B cell (primary cell): ENCODE results near the gene EFCAB10. TPM values are rescaled to one million over a fixed set of nuclear protein-coding genes. Genes with fewer than 3 reads are reported as not detected.
A peak's percentile ranks its signal among the peaks of the same experiment; 100 is the strongest.

Source experiments
- ATAC-seq: fragments of 200-7000 bp; cut with Tn5 transposase; one replicate; pipeline ENCODE4 v1.10.0; 2021; ENCODE audit warnings: low read depth, mild to moderate bottlenecking, moderate number of reproducible peaks, moderate library complexity
- CTCF ChIA-PET: fragments of 350-600 bp; sonication (Branson Sonifier 250); formaldehyde crosslinking; loops from one replicate; lab custom pipeline; 2021; ENCODE audit warnings: antibody characterized with exemption, inconsistent platforms; lab: Charles Lee
- POLR2A ChIA-PET: fragments of 350-600 bp; sonication (Branson Sonifier 250); formaldehyde crosslinking; loops from one replicate; lab custom pipeline; 2021; ENCODE audit warnings: antibody characterized with exemption; lab: Charles Lee
- DNase-seq: peaks from one replicate; pipeline ENCODE4 v3.0.0; 2013
- H2AFZ ChIP-seq: 2 replicates; pipeline ENCODE4 v1.6.1; 2012; ENCODE audit warnings: mild to moderate bottlenecking, low read depth, low read length; ENCODE audit not compliant: insufficient read depth, poor library complexity, severe bottlenecking
- H3K27ac ChIP-seq, 2 donors: 1 replicate in 1 of 2; 2 replicates in 1 of 2; pipeline ENCODE4 v1.5.1; 2012 to 2013; ENCODE audit warnings: low read length in 2 of 2, mild to moderate bottlenecking in 2 of 2, moderate library complexity in 1 of 2
- H3K27me3 ChIP-seq, 4 experiments: fragments of 200-600 bp in 1 of 4; sonication (generic) in 1 of 4; replicated peaks in 1 of 4; 1 replicate in 2 of 4; 2 replicates in 2 of 4; pipeline versions ENCODE4 v1.6.1 to v1.7.0; 2013 to 2016; ENCODE audit warnings: low read length in 3 of 4, mild to moderate bottlenecking in 2 of 4, mixed read lengths in 1 of 4, moderate library complexity in 1 of 4; ENCODE audit not compliant: insufficient read depth in 4 of 4, control insufficient read depth in 3 of 4; ENCODE audit errors: control extremely low read depth in 1 of 4
- H3K36me3 ChIP-seq, 2 experiments: replicated peaks in 1 of 2; 1 replicate in 1 of 2; 2 replicates in 1 of 2; pipeline versions ENCODE4 v1.6.1 to v1.7.1; 2013; ENCODE audit warnings: low read length in 1 of 2; ENCODE audit not compliant: insufficient read depth in 2 of 2, control insufficient read depth in 1 of 2; ENCODE audit errors: control extremely low read depth in 1 of 2, extremely low read depth in 1 of 2
- H3K4me1 ChIP-seq, 2 donors: fragments of 200-600 bp in 1 of 2; sonication (generic) in 1 of 2; 1 replicate in 1 of 2; 2 replicates in 1 of 2; pipeline versions ENCODE4 v1.5.1 to v1.6.1; 2013 to 2017; ENCODE audit warnings: low read length in 2 of 2; ENCODE audit not compliant: control insufficient read depth in 2 of 2, insufficient read depth in 2 of 2
- H3K4me2 ChIP-seq: replicated peaks from 2 replicates; pipeline ENCODE3; 2012; ENCODE audit warnings: mild to moderate bottlenecking, low read depth, low read length; ENCODE audit not compliant: poor library complexity, severe bottlenecking
- H3K4me3 ChIP-seq, 5 experiments: fragments of 200-600 bp in 1 of 5; sonication (generic) in 1 of 5; 1 replicate in 3 of 5; 2 replicates in 2 of 5; pipeline versions ENCODE4 v1.5.1 to v1.7.0; 2011 to 2016; ENCODE audit warnings: low read length in 4 of 5, mild to moderate bottlenecking in 4 of 5, low read depth in 2 of 5, control low read depth in 1 of 5, moderate library complexity in 1 of 5; ENCODE audit not compliant: insufficient read depth in 1 of 5; ENCODE audit errors: control extremely low read depth in 1 of 5, extremely low read depth in 1 of 5
- H3K79me2 ChIP-seq: fragments of 200-600 bp; sonication (generic); one replicate; pipeline ENCODE4 v1.6.0; 2016; ENCODE audit warnings: low read length; ENCODE audit not compliant: control insufficient read depth, insufficient read depth
- H3K9ac ChIP-seq: fragments of 200-600 bp; sonication (generic); 2 replicates; pipeline ENCODE4 v1.6.1; 2017; ENCODE audit warnings: mild to moderate bottlenecking, low read length, moderate library complexity
- H3K9me3 ChIP-seq, 3 donors: one replicate each; pipeline versions ENCODE4 v1.6.1 to v1.7.1; 2013; ENCODE audit warnings: low read length in 2 of 3; ENCODE audit not compliant: control insufficient read depth in 2 of 3, insufficient read depth in 1 of 3; ENCODE audit errors: control extremely low read depth in 1 of 3
- H4K20me1 ChIP-seq: 2 replicates; pipeline ENCODE4 v1.6.0; 2012; ENCODE audit warnings: mild to moderate bottlenecking, low read length; ENCODE audit not compliant: insufficient read depth, control insufficient read depth, poor library complexity, severe bottlenecking
- H3K27ac Mint-ChIP-seq: one replicate; pipeline ENCODE4 v1.8.0; 2021; ENCODE audit warnings: mixed read lengths
- H3K27me3 Mint-ChIP-seq: one replicate; pipeline ENCODE4 v1.8.0; 2021; ENCODE audit warnings: mixed read lengths
- H3K4me1 Mint-ChIP-seq: one replicate; pipeline ENCODE4 v1.8.0; 2021; ENCODE audit warnings: mixed read lengths
- H3K4me3 Mint-ChIP-seq: one replicate; pipeline ENCODE4 v1.8.0; 2021; ENCODE audit warnings: mixed read lengths
- H3K9me3 Mint-ChIP-seq: one replicate; pipeline ENCODE4 v1.8.0; 2022; ENCODE audit warnings: mixed read lengths; ENCODE audit not compliant: insufficient read depth
- CTCF ChIP-seq: fragments of 200-600 bp; IDR thresholded peaks from one replicate; pipeline ENCODE4 v1.8.0; 2022; ENCODE audit warnings: antibody characterized with exemption, mild to moderate bottlenecking
- EZH2 ChIP-seq: IDR thresholded peaks from 2 replicates; pipeline ENCODE4 v1.6.1; 2012; ENCODE audit warnings: borderline replicate concordance, low read depth, mild to moderate bottlenecking, moderate library complexity, low read length; ENCODE audit not compliant: insufficient read depth, poor library complexity, severe bottlenecking
- WGBS: methylation state at CpG from one replicate; pipeline ENCODE4 v1.1.5; 2013; ENCODE audit warnings: missing lambda C conversion rate; ENCODE audit not compliant: insufficient coverage; 5-methylcytosine and 5-hydroxymethylcytosine counted together
- intact Hi-C: fragments of 100-400 bp; cut with micrococcal nuclease; formaldehyde crosslinking; loops from one replicate; pipeline ENCODE4 v1.10.0; 2022
- polyA plus RNA-seq: library from polyadenylated mRNA; depleted of rRNA; stranded (reverse); fragments of >200 nt; gene quantifications from 2 replicates; pipeline ENCODE4 v1.2.3, GENCODE V29; 2012
- total RNA-seq, 2 donors: library from RNA; stranded (reverse); fragments of 120-200 nt in 1 of 2; gene quantifications; 1 replicate in 1 of 2; 2 replicates in 1 of 2; pipeline versions ENCODE4 v1.2.3 to v1.2.4, GENCODE V29; 2013 to 2022

EFCAB10 gene
- total and polyA plus RNA-seq, 2 donors (not counting 1 experiment from before 2014, with no cell fraction given): not detected

- intact Hi-C loops: no loop called here
- Histone ChIP-seq H3K4me1 (peaks cover 11% of the 10 kb centered on the region in 2 donors), H3K4me3 (no peak overlapping the region), H3K9me3 (peaks cover 0 to 19% (median 3%) of the 10 kb centered on the region in 3 donors), H3K79me2 (no peaks in the 10 kb centered on the region), H4K20me1 (no peaks in the 10 kb centered on the region), H2AFZ (no peak overlapping the region), H3K27me3 (peaks cover 0 to 9% (median 0%) of the 10 kb centered on the region in 4 experiments), H3K27ac (no peak overlapping the region), H3K9ac (no peak overlapping the region), H3K4me2 (no peak overlapping the region), H3K36me3 (no peaks in the 10 kb centered on the region)
- DNase-seq: no peak
- ChIA-PET POLR2A (no interaction called here), CTCF (no interaction called here)
- Mint-ChIP-seq H3K9me3 (no peaks in the 10 kb centered on the region), H3K27me3 (peaks cover 13% of the 10 kb centered on the region), H3K4me3 (no peak overlapping the region), H3K4me1 (peaks cover 19% of the 10 kb centered on the region), H3K27ac (no peak overlapping the region)
- WGBS: 87% methylated on average over 18 of the region's 39 CpGs
- TF ChIP-seq EZH2 (no peak), CTCF (no peak)
- ATAC-seq: no peak
Measured at GRCh38 chr7:105583061-105583460, 1.8 kb upstream of the EFCAB10 start.

- peaks cover 0 to 19% (median 3%) of the 10 kb centered on the region in 3 donors for H3K9me3 ChIP-seq
- no peak overlapping the region for H3K27ac ChIP-seq
- DNase-seq (no peak), ATAC-seq (no peak)
- no peaks in the 10 kb centered on the region for H3K79me2 ChIP-seq
- no peak overlapping the region for H2AFZ ChIP-seq
- peaks cover 4% of the 10 kb centered on the region for H3K4me1 Mint-ChIP-seq
- H3K27me3 ChIP-seq: peaks cover 0 to 9% (median 0%) of the 10 kb centered on the region in 4 experiments
- intact Hi-C loops: no loop called here
- no peak overlapping the region for H3K27ac Mint-ChIP-seq
- ChIA-PET CTCF (interaction anchor here (1.4 kb wide), 1 partner anchor 48 kb away, joined by 3 read pairs; the partner anchor contains the start of gene RINT1), POLR2A (no interaction called here)
- no peak overlapping the region for H3K4me3 ChIP-seq
- H3K27me3 Mint-ChIP-seq: peaks cover 13% of the 10 kb centered on the region
- no peak overlapping the region for H3K9ac ChIP-seq
- H3K9me3 Mint-ChIP-seq: no peaks in the 10 kb centered on the region
- H3K36me3 ChIP-seq: no peaks in the 10 kb centered on the region
- H3K4me2 ChIP-seq: no peak overlapping the region
- peaks cover 6 to 8% of the 10 kb centered on the region in 2 donors for H3K4me1 ChIP-seq
- H4K20me1 ChIP-seq: no peaks in the 10 kb centered on the region
- WGBS: 96% methylated on average over 11 of the region's 22 CpGs
- peak overlapping the region; percentile 39 for H3K4me3 Mint-ChIP-seq
- no peak for TF ChIP-seq EZH2
- TF ChIP-seq CTCF: no peak
Measured at GRCh38 chr7:105580022-105580740, 1.1 kb downstream of the EFCAB10 start.
